Duodenal mucosa (tissue), 2 donors: ENCODE results near the gene WNT7B.
A peak's percentile ranks its signal among the peaks of the same experiment; 100 is the strongest.

Experiments
- H3K27ac ChIP-seq: one replicate; pipeline ENCODE4 v1.7.0; 2013; ENCODE audit warnings: low read depth, low read length
- H3K27me3 ChIP-seq, 2 donors: one replicate each; pipeline ENCODE4 v1.7.0; 2013; ENCODE audit warnings: low read length in 2 of 2, control low read depth in 1 of 2; ENCODE audit not compliant: insufficient read depth in 2 of 2, control insufficient read depth in 1 of 2
- H3K36me3 ChIP-seq, 2 donors: one replicate each; pipeline ENCODE4 v1.7.0; 2013; ENCODE audit warnings: low read length in 2 of 2, control low read depth in 1 of 2; ENCODE audit not compliant: insufficient read depth in 2 of 2, control insufficient read depth in 1 of 2
- H3K4me1 ChIP-seq, 2 donors: one replicate each; pipeline ENCODE4 v1.7.0; 2013; ENCODE audit warnings: low read length in 2 of 2, control low read depth in 1 of 2; ENCODE audit not compliant: insufficient read depth in 2 of 2, control insufficient read depth in 1 of 2
- H3K4me3 ChIP-seq, 2 donors: one replicate each; pipeline ENCODE4 v1.7.0; 2013; ENCODE audit warnings: low read length in 2 of 2, low read depth in 1 of 2
- H3K9ac ChIP-seq, 2 donors: one replicate each; pipeline ENCODE4 v1.7.0; 2013; ENCODE audit warnings: low read length in 2 of 2, low read depth in 1 of 2
- H3K9me3 ChIP-seq, 2 donors: one replicate each; pipeline ENCODE4 v1.7.0; 2013; ENCODE audit warnings: low read length in 2 of 2, control low read depth in 1 of 2; ENCODE audit not compliant: control insufficient read depth in 1 of 2

Gene WNT7B

GRCh38 chr22:46017166-46017565, 40.2 kb upstream of the WNT7B start:
- H3K9me3 ChIP-seq = no peaks in the 10 kb centered on the region
- H3K9ac ChIP-seq = no peak overlapping the region
- peaks cover 13 to 16% of the 10 kb centered on the region in 2 donors for H3K4me1 ChIP-seq
- H3K27me3 ChIP-seq = peaks cover 0 to 3% of the 10 kb centered on the region in 2 donors
- no peak overlapping the region for H3K27ac ChIP-seq
- no peak overlapping the region for H3K4me3 ChIP-seq
- no peaks in the 10 kb centered on the region for H3K36me3 ChIP-seq

GRCh38 chr22:46013460-46014416, 36.8 kb upstream of the WNT7B start:
- Histone ChIP-seq H3K36me3 (no peaks in the 10 kb centered on the region), H3K27me3 (no peaks in the 10 kb centered on the region), H3K4me1 (peaks cover 13 to 16% of the 10 kb centered on the region in 2 donors), H3K27ac (peak overlapping the region; percentile 95), H3K4me3 (peak overlapping the region; percentile 85 to 87), H3K9ac (peak overlapping the region; percentile 98), H3K9me3 (peaks cover 6 to 8% of the 10 kb centered on the region in 2 donors)

- Histone ChIP-seq H3K9me3 (peaks cover 6 to 8% of the 10 kb centered on the region in 2 donors), H3K9ac (peak overlapping the region; percentile 98), H3K4me1 (peaks cover 13 to 21% of the 10 kb centered on the region in 2 donors), H3K27ac (peak overlapping the region; percentile 95), H3K27me3 (no peaks in the 10 kb centered on the region), H3K36me3 (no peaks in the 10 kb centered on the region), H3K4me3 (peak overlapping the region; percentile 85 to 87)
Observed at GRCh38 chr22:46012881-46013281, 35.9 kb upstream of the WNT7B start.

- H3K4me1 ChIP-seq = peaks cover 18 to 27% of the 10 kb centered on the region in 2 donors
- H3K27ac ChIP-seq = no peak overlapping the region
- H3K9ac ChIP-seq = peak overlapping the region in 1 of 2 donors; percentile 98
- peaks cover 6 to 8% of the 10 kb centered on the region in 2 donors for H3K9me3 ChIP-seq
- no peaks in the 10 kb centered on the region for H3K27me3 ChIP-seq
- no peaks in the 10 kb centered on the region for H3K36me3 ChIP-seq
- H3K4me3 ChIP-seq = no peak overlapping the region
Observed at GRCh38 chr22:46012182-46012880, 35.4 kb upstream of the WNT7B start.

GRCh38 chr22:46011627-46012181, 34.7 kb upstream of the WNT7B start:
- H3K27me3 ChIP-seq = no peaks in the 10 kb centered on the region
- peaks cover 6 to 8% of the 10 kb centered on the region in 2 donors for H3K9me3 ChIP-seq
- H3K4me1 ChIP-seq = peaks cover 22 to 33% of the 10 kb centered on the region in 2 donors
- H3K4me3 ChIP-seq = no peak overlapping the region
- no peaks in the 10 kb centered on the region for H3K36me3 ChIP-seq
- H3K9ac ChIP-seq = no peak overlapping the region
- H3K27ac ChIP-seq = no peak overlapping the region

- H3K4me1 ChIP-seq = peaks cover 28 to 39% of the 10 kb centered on the region in 2 donors
- H3K4me3 ChIP-seq = no peak overlapping the region
- H3K27me3 ChIP-seq = no peaks in the 10 kb centered on the region
- H3K9ac ChIP-seq = no peak overlapping the region
- no peaks in the 10 kb centered on the region for H3K36me3 ChIP-seq
- H3K27ac ChIP-seq = no peak overlapping the region
- peaks cover 6 to 8% of the 10 kb centered on the region in 2 donors for H3K9me3 ChIP-seq
Observed at GRCh38 chr22:46010951-46011626, 34.1 kb upstream of the WNT7B start.

- no peaks in the 10 kb centered on the region for H3K36me3 ChIP-seq
- no peaks in the 10 kb centered on the region for H3K27me3 ChIP-seq
- no peak overlapping the region for H3K27ac ChIP-seq
- H3K9ac ChIP-seq = no peak overlapping the region
- H3K4me3 ChIP-seq = no peak overlapping the region
- H3K4me1 ChIP-seq = peaks cover 28 to 40% of the 10 kb centered on the region in 2 donors
- peaks cover 6 to 8% of the 10 kb centered on the region in 2 donors for H3K9me3 ChIP-seq
Observed at GRCh38 chr22:46010207-46010867, 33.4 kb upstream of the WNT7B start.

GRCh38 chr22:46009730-46010129, 32.8 kb upstream of the WNT7B start:
- Histone ChIP-seq H3K4me1 (peaks cover 27 to 38% of the 10 kb centered on the region in 2 donors), H3K4me3 (no peak overlapping the region), H3K9ac (no peak overlapping the region), H3K27ac (no peak overlapping the region), H3K27me3 (no peaks in the 10 kb centered on the region), H3K9me3 (peaks cover 6 to 8% of the 10 kb centered on the region in 2 donors), H3K36me3 (no peaks in the 10 kb centered on the region)

GRCh38 chr22:46008836-46009596, 32.1 kb upstream of the WNT7B start:
- Histone ChIP-seq H3K27ac (no peak overlapping the region), H3K4me1 (peaks cover 23 to 34% of the 10 kb centered on the region in 2 donors)

More at GRCh38 chr22:46008836-46009596, 32.1 kb upstream of the WNT7B start:
- Histone ChIP-seq H3K9ac (no peak overlapping the region), H3K27me3 (no peaks in the 10 kb centered on the region), H3K36me3 (no peaks in the 10 kb centered on the region), H3K4me3 (no peak overlapping the region), H3K9me3 (peaks cover 6 to 8% of the 10 kb centered on the region in 2 donors)
